HG03442 (cell line): Measurements from ENCODE around the gene UXT.

Experiments
- ATAC-seq: cut with Tn5 transposase; IDR thresholded peaks from one replicate; pipeline ENCODE4 v1.9.1; 2021; ENCODE audit warnings: mild to moderate bottlenecking, moderate library complexity; ENCODE audit not compliant: unreplicated experiment

The UXT gene

GRCh38 chrX:47649781-47650163 is 9.2 kb downstream of the UXT start:
- ATAC-seq = no peak

- ATAC-seq = no peak
Measured at GRCh38 chrX:47649271-47649670, 9.7 kb downstream of the UXT start.

GRCh38 chrX:47648376-47648775 is 10.6 kb downstream of the UXT start:
- ATAC-seq = no peak

GRCh38 chrX:47646636-47647035 is 12.3 kb downstream of the UXT start:
- no peak for ATAC-seq

GRCh38 chrX:47645530-47645929 is 13.4 kb downstream of the UXT start:
- ATAC-seq = no peak

- no peak for ATAC-seq
Measured at GRCh38 chrX:47644557-47645091, 14.4 kb downstream of the UXT start.

- ATAC-seq = no peak
Measured at GRCh38 chrX:47643926-47644325, 15.1 kb downstream of the UXT start.

GRCh38 chrX:47638816-47639215 is 20.2 kb downstream of the UXT start:
- ATAC-seq = no peak

- no peak for ATAC-seq
Measured at GRCh38 chrX:47637546-47638195, 21.3 kb downstream of the UXT start.

GRCh38 chrX:47634871-47635575 is 24.0 kb downstream of the UXT start:
- ATAC-seq = no peak

- no peak for ATAC-seq
Measured at GRCh38 chrX:47633689-47634590, 25.0 kb downstream of the UXT start.

GRCh38 chrX:47632666-47633065 is 26.3 kb downstream of the UXT start:
- no peak for ATAC-seq

GRCh38 chrX:47631676-47632075 is 27.3 kb downstream of the UXT start:
- no peak for ATAC-seq

GRCh38 chrX:47629419-47630200 is 29.4 kb downstream of the UXT start, which contains the start of gene CFP:
TSS of gene CFP (minus strand) at chrX:47629930. CDS start at chrX:47629844, 86 bp downstream.
- ATAC-seq = no peak

GRCh38 chrX:47628982-47629381 is 30.0 kb downstream of the UXT start:
- ATAC-seq = no peak

- ATAC-seq = no peak
Measured at GRCh38 chrX:47625365-47625764, 33.6 kb downstream of the UXT start.

- no peak for ATAC-seq
Measured at GRCh38 chrX:47623540-47624027, 35.4 kb downstream of the UXT start.

GRCh38 chrX:47621851-47622250 is 37.1 kb downstream of the UXT start:
- ATAC-seq = no peak

GRCh38 chrX:47620303-47620685 is 38.7 kb downstream of the UXT start:
- ATAC-seq = no peak
